PC-9 (cell line): ENCODE measurements around the gene SAMHD1. TPM values are rescaled to one million over a fixed set of nuclear protein-coding genes. Genes with fewer than 3 reads are reported as not detected.
"Not testable (repeated sequence)": the region's sequence is repeated elsewhere in the genome, so short reads cannot be mapped to it uniquely, and the experiment has no call there.

ENCODE experiments used
- BruUV-seq: library from RNA; stranded (reverse); fragments of 400-500 nt; replicated peaks from 2 replicates; lab custom pipeline; 2021; lab: Mats Ljungman, UMichigan
- CTCF ChIA-PET: fragments of 300-600 bp; sonication (Branson Sonifier 250); formaldehyde crosslinking; loops from one replicate; lab custom pipeline; 2022; ENCODE audit warnings: antibody characterized with exemption; lab: Charles Lee
- POLR2A ChIA-PET: fragments of 300-600 bp; sonication (Branson Sonifier 250); formaldehyde crosslinking; loops from one replicate; lab custom pipeline; 2022; ENCODE audit warnings: antibody characterized with exemption; ENCODE audit not compliant: unreplicated experiment; lab: Charles Lee
- DNase-seq, 2 experiments: peaks; one replicate each; pipeline versions ENCODE4 v3.0.0 to v3.0.0-alpha.2; 2015 to 2022; ENCODE audit warnings: mixed read lengths in 1 of 2
- H2AFZ ChIP-seq: fragments of 200-600 bp; sonication (generic); 2 replicates; pipeline ENCODE4 v1.8.1; 2017; ENCODE audit warnings: antibody characterized with exemption
- H3F3A ChIP-seq: fragments of 200-600 bp; sonication (generic); 2 replicates; pipeline ENCODE4 v1.8.1; 2017; ENCODE audit warnings: antibody characterized with exemption, mild to moderate bottlenecking, low read depth; ENCODE audit not compliant: insufficient read depth
- H3K27ac ChIP-seq: fragments of 200-600 bp; sonication (generic); 2 replicates; pipeline ENCODE4 v1.6.1; 2016; ENCODE audit warnings: mixed run types
- H3K27me3 ChIP-seq: fragments of 200-600 bp; sonication (generic); 2 replicates; pipeline ENCODE4 v1.6.1; 2016; ENCODE audit warnings: low read depth, mixed run types; ENCODE audit not compliant: insufficient read depth
- H3K36me3 ChIP-seq: fragments of 200-600 bp; sonication (generic); 2 replicates; pipeline ENCODE4 v1.6.1; 2016; ENCODE audit warnings: low read depth, mixed run types
- H3K4me1 ChIP-seq: fragments of 200-600 bp; sonication (generic); replicated peaks from 2 replicates; pipeline ENCODE4 v1.6.1; 2016; ENCODE audit warnings: mixed run types; ENCODE audit not compliant: insufficient read depth
- H3K4me2 ChIP-seq: fragments of 200-600 bp; sonication (generic); 2 replicates; pipeline ENCODE4 v1.6.1; 2017; ENCODE audit warnings: mixed run types
- H3K4me3 ChIP-seq: fragments of 200-600 bp; sonication (generic); 2 replicates; pipeline ENCODE4 v1.6.1; 2016; ENCODE audit warnings: mixed run types
- H3K79me2 ChIP-seq: fragments of 200-600 bp; sonication (generic); 2 replicates; pipeline ENCODE4 v1.6.1; 2017; ENCODE audit warnings: low read depth, mixed run types
- H3K9me2 ChIP-seq: fragments of 200-600 bp; sonication (generic); 2 replicates; pipeline ENCODE4 v1.8.1; 2017; ENCODE audit warnings: mild to moderate bottlenecking; ENCODE audit not compliant: insufficient read depth
- H3K9me3 ChIP-seq: fragments of 200-600 bp; sonication (generic); 2 replicates; pipeline ENCODE4 v1.8.1; 2016; ENCODE audit warnings: low read depth; ENCODE audit not compliant: insufficient read depth
- H4K20me1 ChIP-seq: fragments of 200-600 bp; sonication (generic); 2 replicates; pipeline ENCODE4 v1.8.1; 2017; ENCODE audit not compliant: insufficient read depth
- EZH2 ChIP-seq: fragments of 200-600 bp; sonication (generic); IDR thresholded peaks from 2 replicates; pipeline ENCODE4 v1.8.0; 2017; ENCODE audit warnings: antibody characterized with exemption, low read depth
- intact Hi-C: fragments of 100-400 bp; cut with micrococcal nuclease; formaldehyde crosslinking; loops from one replicate; pipeline ENCODE4 v1.10.0; 2022; ENCODE audit not compliant: unreplicated experiment
- total RNA-seq: library from RNA; stranded (reverse); gene quantifications from 2 replicates; pipeline ENCODE4 v1.2.3, GENCODE V29; 2021
- TF ChIP-seq, protein P1 (sequence below): fragments of 200-600 bp; sonication (generic); conservative IDR thresholded peaks from 2 replicates; pipeline ENCODE4 v1.6.1; 2017; ENCODE audit warnings: mixed run types, antibody characterized with exemption, mild to moderate bottlenecking, moderate library complexity

The SAMHD1 gene
- total RNA-seq, 1 experiment from 2014 or later, result 21.2 TPM

DNA sequence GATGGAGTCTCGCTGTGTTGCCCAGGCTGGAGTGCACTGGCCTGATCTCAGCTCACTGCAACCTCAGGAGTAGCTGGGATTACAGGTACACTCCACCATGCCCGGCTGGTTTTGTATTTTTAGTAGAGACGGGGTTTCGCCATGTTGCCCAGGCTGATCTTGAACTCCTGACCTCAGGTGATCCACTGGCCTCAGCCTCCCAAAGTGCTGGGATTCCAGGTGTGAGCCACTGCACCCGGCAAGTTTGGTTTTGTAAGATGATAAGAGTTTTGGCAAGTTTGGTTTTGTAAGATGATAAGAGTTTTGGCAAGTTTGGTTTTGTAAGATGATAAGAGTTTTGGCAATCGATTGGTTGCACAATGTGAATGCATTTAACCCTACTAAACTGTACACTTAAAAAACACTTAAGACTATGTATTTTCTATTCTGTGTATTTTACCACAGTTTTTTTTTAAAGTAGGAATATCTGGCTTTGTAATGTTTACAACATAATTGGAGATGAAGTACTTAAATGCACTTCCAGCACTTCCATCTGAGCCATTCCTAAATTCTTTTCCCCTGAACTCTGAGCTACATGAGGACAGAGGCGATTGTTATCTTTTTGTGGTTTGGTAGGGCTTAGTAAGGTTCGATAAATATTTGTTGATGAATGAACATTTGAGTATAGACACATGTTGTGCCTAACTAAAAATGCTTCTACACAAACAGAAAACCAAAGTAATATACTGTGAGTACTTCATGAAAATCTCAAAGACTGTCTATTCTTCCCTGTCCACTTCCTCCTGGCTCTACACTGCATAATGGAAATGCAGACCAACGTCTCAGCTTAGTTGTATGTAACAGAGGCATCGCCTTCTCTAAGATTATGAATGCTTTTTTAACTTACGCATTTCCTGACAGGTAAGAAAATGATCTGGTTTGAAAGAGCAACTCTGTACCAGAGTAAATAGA lies 18.8 kb downstream of the SAMHD1 start:
- POLR2A ChIA-PET, result interaction anchor here (0.6 kb wide), 1 partner anchor 148 kb away, joined by 23 read pairs; no protein-coding TSS in a partner anchor

DNA sequence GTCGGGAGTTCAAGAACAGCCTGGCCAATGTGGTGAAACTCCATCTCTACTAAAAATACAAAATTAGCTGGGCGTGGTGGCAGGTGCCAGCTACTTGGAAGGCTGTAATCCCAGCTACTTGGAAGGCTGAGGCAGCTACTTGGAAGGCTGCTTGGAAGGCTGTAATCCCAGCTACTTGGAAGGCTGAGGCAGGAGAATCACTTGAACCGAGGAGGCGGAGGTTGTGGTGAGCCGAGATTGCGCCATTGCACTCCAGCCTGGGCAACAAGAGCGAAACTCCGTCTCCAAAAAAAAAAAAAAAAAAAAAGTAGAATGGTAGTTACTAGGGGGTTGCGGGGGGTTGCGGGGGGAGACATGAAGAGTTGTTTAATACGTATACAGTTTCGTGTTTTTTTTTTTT lies 19.4 kb downstream of the SAMHD1 start:
- H3F3A ChIP-seq, H3K9me3 ChIP-seq, H3K27ac ChIP-seq, BruUV-seq, H2AFZ ChIP-seq, H3K36me3 ChIP-seq, H3K9me2 ChIP-seq, H4K20me1 ChIP-seq, H3K79me2 ChIP-seq, H3K4me3 ChIP-seq, H3K4me1 ChIP-seq, intact Hi-C loops, H3K4me2 ChIP-seq, H3K27me3 ChIP-seq, DNase-seq: not testable (repeated sequence)
- CTCF ChIA-PET, result interaction anchor here (0.6 kb wide), 1 partner anchor 439 kb away, joined by 20 read pairs; no protein-coding TSS in a partner anchor
- POLR2A ChIA-PET, result interaction anchor here (0.6 kb wide), 1 partner anchor 147 kb away, joined by 23 read pairs; no protein-coding TSS in a partner anchor

More for the DNA sequence above, 18.8 kb downstream of the SAMHD1 start:
- no peaks in the 10 kb centered on the region for H3K36me3 ChIP-seq
- no peaks in the 10 kb centered on the region for H3K27me3 ChIP-seq
- no peaks in the 10 kb centered on the region for H4K20me1 ChIP-seq
- CTCF ChIA-PET, result interaction anchor here (0.6 kb wide), 1 partner anchor 440 kb away, joined by 20 read pairs; no protein-coding TSS in a partner anchor
- H3K79me2 ChIP-seq, result no peaks in the 10 kb centered on the region
- no peaks in the 10 kb centered on the region for H3K9me2 ChIP-seq
- H3K9me3 ChIP-seq, result no peaks in the 10 kb centered on the region
- H3K4me1 ChIP-seq, result no peaks in the 10 kb centered on the region; the same call in 1 of the 2 replicates
- peak in 1 of 2 experiments; percentile 64 for DNase-seq
- no TSS peak for BruUV-seq
- intact Hi-C loops, result no loop called here
- TF ChIP-seq, protein P1, sequence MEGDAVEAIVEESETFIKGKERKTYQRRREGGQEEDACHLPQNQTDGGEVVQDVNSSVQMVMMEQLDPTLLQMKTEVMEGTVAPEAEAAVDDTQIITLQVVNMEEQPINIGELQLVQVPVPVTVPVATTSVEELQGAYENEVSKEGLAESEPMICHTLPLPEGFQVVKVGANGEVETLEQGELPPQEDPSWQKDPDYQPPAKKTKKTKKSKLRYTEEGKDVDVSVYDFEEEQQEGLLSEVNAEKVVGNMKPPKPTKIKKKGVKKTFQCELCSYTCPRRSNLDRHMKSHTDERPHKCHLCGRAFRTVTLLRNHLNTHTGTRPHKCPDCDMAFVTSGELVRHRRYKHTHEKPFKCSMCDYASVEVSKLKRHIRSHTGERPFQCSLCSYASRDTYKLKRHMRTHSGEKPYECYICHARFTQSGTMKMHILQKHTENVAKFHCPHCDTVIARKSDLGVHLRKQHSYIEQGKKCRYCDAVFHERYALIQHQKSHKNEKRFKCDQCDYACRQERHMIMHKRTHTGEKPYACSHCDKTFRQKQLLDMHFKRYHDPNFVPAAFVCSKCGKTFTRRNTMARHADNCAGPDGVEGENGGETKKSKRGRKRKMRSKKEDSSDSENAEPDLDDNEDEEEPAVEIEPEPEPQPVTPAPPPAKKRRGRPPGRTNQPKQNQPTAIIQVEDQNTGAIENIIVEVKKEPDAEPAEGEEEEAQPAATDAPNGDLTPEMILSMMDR, result no peak
- no peak for TF ChIP-seq EZH2
- H2AFZ ChIP-seq, result no peak overlapping the region
- H3K27ac ChIP-seq, result no peak overlapping the region
- no peak overlapping the region for H3K4me3 ChIP-seq
- H3F3A ChIP-seq, result peaks cover 10% of the 10 kb centered on the region
- H3K4me2 ChIP-seq, result no peak overlapping the region

DNA sequence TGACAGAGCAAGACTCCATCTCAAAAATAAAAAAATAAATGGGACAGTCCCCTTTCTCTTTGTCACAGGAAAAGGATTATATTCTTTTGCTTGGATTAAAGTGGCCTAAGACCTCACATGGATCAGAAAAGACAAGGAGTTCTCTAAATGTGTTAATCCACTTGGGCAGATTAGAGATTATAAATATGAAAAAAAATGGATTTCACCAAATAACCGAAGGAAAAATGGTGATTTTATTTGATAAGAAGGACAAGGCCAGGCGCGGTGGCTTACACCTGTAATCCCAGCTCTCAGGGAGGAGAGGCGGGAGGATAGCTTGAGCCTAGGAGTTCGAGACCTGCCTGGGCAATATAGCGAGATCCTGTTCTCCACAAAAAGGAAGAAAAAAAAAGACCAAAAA lies 21.8 kb downstream of the SAMHD1 start:
- H3K4me1 ChIP-seq, result peaks cover 1% of the 10 kb centered on the region; the same call in 1 of the 2 replicates
- no peaks in the 10 kb centered on the region for H3K9me3 ChIP-seq
- H3K4me2 ChIP-seq, result no peak overlapping the region
- H3K36me3 ChIP-seq, result no peaks in the 10 kb centered on the region
- TF ChIP-seq EZH2, result no peak
- TF ChIP-seq, protein P1, result no peak
- H3K9me2 ChIP-seq, result no peaks in the 10 kb centered on the region
- peaks cover 10% of the 10 kb centered on the region for H3F3A ChIP-seq
- no TSS peak for BruUV-seq
- H3K27ac ChIP-seq, result no peak overlapping the region
- intact Hi-C loops, result no loop called here
- H4K20me1 ChIP-seq, result no peaks in the 10 kb centered on the region
- no peak overlapping the region for H2AFZ ChIP-seq
- no peak overlapping the region for H3K4me3 ChIP-seq
- no peak for DNase-seq
- CTCF ChIA-PET, result no interaction called here
- no peaks in the 10 kb centered on the region for H3K79me2 ChIP-seq
- POLR2A ChIA-PET, result no interaction called here
- H3K27me3 ChIP-seq, result no peaks in the 10 kb centered on the region
